Neural crest cell (in vitro differentiated cells): ENCODE results near the gene SIAH3. TPM values are rescaled to one million over a fixed set of nuclear protein-coding genes. Genes with fewer than 3 reads are reported as not detected.
"Not testable (repeated sequence)": the region's sequence is repeated elsewhere in the genome, so short reads cannot be mapped to it uniquely, and the experiment has no call there.

Experiments
- DNase-seq: peaks from one replicate; pipeline ENCODE4 v3.0.0; 2021; ENCODE audit warnings: low read depth, mixed read lengths, low spot score
- H3K27ac Mint-ChIP-seq: one replicate; pipeline ENCODE4 v1.8.0; 2021; ENCODE audit warnings: mild to moderate bottlenecking, mixed read lengths; ENCODE audit not compliant: unreplicated experiment
- H3K27me3 Mint-ChIP-seq: 2 replicates; pipeline ENCODE4 v1.8.0; 2021; ENCODE audit warnings: low read depth, mild to moderate bottlenecking, mixed read lengths
- H3K36me3 Mint-ChIP-seq: 2 replicates; pipeline ENCODE4 v1.8.0; 2021; ENCODE audit warnings: low read depth, mild to moderate bottlenecking, mixed read lengths
- H3K4me1 Mint-ChIP-seq: 2 replicates; pipeline ENCODE4 v1.8.0; 2021; ENCODE audit warnings: mixed read lengths
- H3K4me3 Mint-ChIP-seq: one replicate; pipeline ENCODE4 v1.8.0; 2021; ENCODE audit warnings: mild to moderate bottlenecking, mixed read lengths
- H3K9me3 Mint-ChIP-seq: 2 replicates; pipeline ENCODE4 v1.8.0; 2021; ENCODE audit warnings: mixed read lengths
- total RNA-seq: library from RNA; stranded (reverse); gene quantifications from 2 replicates; pipeline ENCODE4 v1.2.1, GENCODE V29; 2021
- TF ChIP-seq, protein P1 (sequence below): fragments of 200-600 bp; sonication (generic); conservative IDR thresholded peaks from 2 replicates; pipeline ENCODE4 v1.5.0; 2021; ENCODE audit warnings: antibody characterized with exemption, mild to moderate bottlenecking

Gene SIAH3
- total RNA-seq, 1 donor from 2014 or later: 0.42 TPM

- H3K4me3 Mint-ChIP-seq: no peak overlapping the region
- no peaks in the 10 kb centered on the region for H3K27me3 Mint-ChIP-seq
These were observed 22.2 kb upstream of the SIAH3 start for GRCh38 chr13:45873491-45874325.

DNA sequence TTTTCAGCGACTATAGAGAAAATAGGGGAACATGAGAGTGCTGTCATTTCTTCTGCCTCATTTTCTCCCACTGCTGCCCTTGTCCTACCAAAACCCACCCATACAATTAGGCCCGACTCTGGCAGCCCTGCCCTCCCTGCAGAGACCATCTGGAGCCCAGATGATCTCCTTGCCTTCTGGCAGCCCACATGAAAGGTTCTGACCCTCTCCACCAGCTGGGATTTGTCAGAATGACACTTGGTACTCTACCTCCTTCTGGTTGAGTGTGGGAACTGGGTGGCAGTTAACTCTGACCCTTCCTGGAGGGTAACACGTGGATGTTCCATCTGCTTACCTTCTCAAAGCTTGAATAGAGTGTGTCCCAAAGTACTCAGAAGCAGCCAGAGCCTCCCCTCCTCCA is 21.0 kb upstream of the SIAH3 start:
- Mint-ChIP-seq H3K4me3 (no peak overlapping the region), H3K27me3 (no peaks in the 10 kb centered on the region), H3K9me3 (peaks cover 2% of the 10 kb centered on the region), H3K27ac (no peak overlapping the region), H3K36me3 (no peaks in the 10 kb centered on the region), H3K4me1 (peaks cover 27% of the 10 kb centered on the region)
- no peak for DNase-seq
- TF ChIP-seq, protein P1, sequence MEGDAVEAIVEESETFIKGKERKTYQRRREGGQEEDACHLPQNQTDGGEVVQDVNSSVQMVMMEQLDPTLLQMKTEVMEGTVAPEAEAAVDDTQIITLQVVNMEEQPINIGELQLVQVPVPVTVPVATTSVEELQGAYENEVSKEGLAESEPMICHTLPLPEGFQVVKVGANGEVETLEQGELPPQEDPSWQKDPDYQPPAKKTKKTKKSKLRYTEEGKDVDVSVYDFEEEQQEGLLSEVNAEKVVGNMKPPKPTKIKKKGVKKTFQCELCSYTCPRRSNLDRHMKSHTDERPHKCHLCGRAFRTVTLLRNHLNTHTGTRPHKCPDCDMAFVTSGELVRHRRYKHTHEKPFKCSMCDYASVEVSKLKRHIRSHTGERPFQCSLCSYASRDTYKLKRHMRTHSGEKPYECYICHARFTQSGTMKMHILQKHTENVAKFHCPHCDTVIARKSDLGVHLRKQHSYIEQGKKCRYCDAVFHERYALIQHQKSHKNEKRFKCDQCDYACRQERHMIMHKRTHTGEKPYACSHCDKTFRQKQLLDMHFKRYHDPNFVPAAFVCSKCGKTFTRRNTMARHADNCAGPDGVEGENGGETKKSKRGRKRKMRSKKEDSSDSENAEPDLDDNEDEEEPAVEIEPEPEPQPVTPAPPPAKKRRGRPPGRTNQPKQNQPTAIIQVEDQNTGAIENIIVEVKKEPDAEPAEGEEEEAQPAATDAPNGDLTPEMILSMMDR: no peak

More at GRCh38 chr13:45873491-45874325, 22.2 kb upstream of the SIAH3 start:
- peaks cover 2% of the 10 kb centered on the region for H3K9me3 Mint-ChIP-seq
- no peaks in the 10 kb centered on the region for H3K36me3 Mint-ChIP-seq
- peaks cover 27% of the 10 kb centered on the region for H3K4me1 Mint-ChIP-seq
- TF ChIP-seq, protein P1: no peak
- no peak for DNase-seq
- no peak overlapping the region for H3K27ac Mint-ChIP-seq

- H3K4me3 Mint-ChIP-seq, H3K36me3 Mint-ChIP-seq, H3K27me3 Mint-ChIP-seq, H3K27ac Mint-ChIP-seq, DNase-seq, H3K9me3 Mint-ChIP-seq: not testable (repeated sequence)
- H3K4me1 Mint-ChIP-seq: peaks cover 27% of the 10 kb centered on the region
These were observed 19.6 kb upstream of the SIAH3 start for GRCh38 chr13:45871201-45871600.

DNA sequence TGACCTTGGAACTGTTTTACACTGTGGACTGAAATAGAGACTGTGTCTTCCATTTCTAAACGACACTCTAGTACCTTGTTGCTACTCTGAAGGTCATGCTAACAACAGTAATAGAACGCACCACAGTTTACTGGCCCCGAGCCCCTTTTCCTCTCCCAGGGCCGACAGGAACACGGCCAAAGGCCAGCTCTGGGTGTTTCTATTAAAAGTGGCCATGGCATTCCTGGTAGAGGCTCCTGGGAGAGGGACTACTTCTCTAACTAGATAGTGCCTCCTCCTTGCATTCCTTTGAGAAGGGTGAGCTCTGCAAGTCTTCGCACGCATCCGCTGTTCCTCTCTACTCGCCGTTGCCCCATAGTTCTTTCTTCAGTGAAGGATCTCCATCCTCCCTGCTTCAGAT is 18.7 kb upstream of the SIAH3 start:
- Mint-ChIP-seq H3K9me3 (peaks cover 2% of the 10 kb centered on the region), H3K36me3 (no peaks in the 10 kb centered on the region), H3K27ac (no peak overlapping the region)

GRCh38 chr13:45865414-45865813 is 13.9 kb upstream of the SIAH3 start:
- Mint-ChIP-seq H3K27me3 (peaks cover 3% of the 10 kb centered on the region), H3K4me3 (no peak overlapping the region), H3K4me1 (peaks cover 13% of the 10 kb centered on the region), H3K9me3 (peaks cover under 1% of the 10 kb centered on the region), H3K27ac (peak overlapping the region; percentile 13), H3K36me3 (no peaks in the 10 kb centered on the region)
- TF ChIP-seq, protein P1: no peak
- no peak for DNase-seq

More for the DNA sequence above, 18.7 kb upstream of the SIAH3 start:
- TF ChIP-seq, protein P1: no peak
- DNase-seq: no peak
- Mint-ChIP-seq H3K4me1 (peaks cover 26% of the 10 kb centered on the region), H3K27me3 (no peaks in the 10 kb centered on the region), H3K4me3 (no peak overlapping the region)
